Measurements from ENCODE around the gene CUX1.

Gene CUX1

GRCh38 chr7:102185796-102186195 is 368.4 kb downstream of the CUX1 start:
- no peak overlapping the region for H3K4me3 ChIP-seq (ENCODE audit: control insufficient read depth, low read depth, low read length)
- no peak for DNase-seq (ENCODE audit: low read depth)
- no peak for TF ChIP-seq CTCF (IDR thresholded peaks at IDR 0.05; ENCODE audit: control insufficient read depth, insufficient read depth, low read depth, low read length, missing control alignments)

- TF ChIP-seq CTCF (IDR thresholded peaks at IDR 0.05; ENCODE audit: control insufficient read depth, insufficient read depth, low read depth, low read length, missing control alignments) = no peak
- H3K4me3 ChIP-seq (ENCODE audit: control insufficient read depth, low read depth, low read length) = no peak overlapping the region
- DNase-seq (ENCODE audit: low read depth) = no peak
These were observed 368.9 kb downstream of the CUX1 start for GRCh38 chr7:102186306-102186705.

- DNase-seq (ENCODE audit: low read depth) = no peak
- no peak for TF ChIP-seq CTCF (IDR thresholded peaks at IDR 0.05; ENCODE audit: control insufficient read depth, insufficient read depth, low read depth, low read length, missing control alignments)
- no peak overlapping the region for H3K4me3 ChIP-seq (ENCODE audit: control insufficient read depth, low read depth, low read length)
These were observed 371.3 kb downstream of the CUX1 start for GRCh38 chr7:102188746-102189145.

DNA sequence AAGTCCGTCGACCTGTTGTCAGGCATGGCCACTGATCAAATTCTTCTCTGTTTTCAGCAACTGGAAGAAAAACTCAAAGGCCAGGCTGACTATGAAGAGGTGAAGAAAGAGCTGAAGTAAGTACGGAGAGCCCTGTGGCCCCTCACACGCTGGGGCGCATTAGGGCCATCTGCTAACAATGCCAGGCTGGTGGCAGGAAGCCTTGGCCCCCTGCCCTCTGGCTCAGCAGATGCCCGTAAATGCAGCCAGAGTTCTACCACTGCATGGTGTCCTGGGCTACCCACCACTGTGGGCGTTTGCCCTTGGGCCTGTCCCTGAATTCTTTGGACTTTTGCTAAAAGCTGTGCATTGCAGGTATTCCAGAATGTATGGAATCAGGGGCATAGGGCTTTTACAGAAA is 372.3 kb downstream of the CUX1 start:
- no peak for DNase-seq (ENCODE audit: low read depth)
- H3K4me3 ChIP-seq (ENCODE audit: control insufficient read depth, low read depth, low read length) = no peak overlapping the region
- no peak for TF ChIP-seq CTCF (IDR thresholded peaks at IDR 0.05; ENCODE audit: control insufficient read depth, insufficient read depth, low read depth, low read length, missing control alignments)

- no peak for DNase-seq (ENCODE audit: low read depth)
- no peak for TF ChIP-seq CTCF (IDR thresholded peaks at IDR 0.05; ENCODE audit: control insufficient read depth, insufficient read depth, low read depth, low read length, missing control alignments)
- H3K4me3 ChIP-seq (ENCODE audit: control insufficient read depth, low read depth, low read length) = no peak overlapping the region
These were observed 373.4 kb downstream of the CUX1 start for GRCh38 chr7:102190776-102191350.

GRCh38 chr7:102191556-102192379 is 374.3 kb downstream of the CUX1 start:
- H3K4me3 ChIP-seq (ENCODE audit: control insufficient read depth, low read depth, low read length) = no peak overlapping the region
- TF ChIP-seq CTCF (IDR thresholded peaks at IDR 0.05; ENCODE audit: control insufficient read depth, insufficient read depth, low read depth, low read length, missing control alignments) = no peak
- no peak for DNase-seq (ENCODE audit: low read depth)
